ENCODE measurements around the gene NELFCD. TPM values are rescaled to one million over a fixed set of nuclear protein-coding genes. Genes with fewer than 3 reads are reported as not detected.
"Not testable (repeated sequence)": the region's sequence is repeated elsewhere in the genome, so short reads cannot be mapped to it uniquely, and the experiment has no call there.

NELFCD gene
- total RNA-seq, 2 experiments from 2014 or later = 102 to 103 TPM

GRCh38 chr20:59007665-59008511, 26.8 kb downstream of the NELFCD start:
- DNase-seq = no peak
- Mint-ChIP-seq H3K4me3 (peak overlapping the region; percentile 69), H3K4me1 (ENCODE audit: low read depth) (peaks cover 31% of the 10 kb centered on the region), H3K27me3 (ENCODE audit: low read depth) (no peaks in the 10 kb centered on the region), H3K36me3 (ENCODE audit: low read depth) (no peaks in the 10 kb centered on the region), H3K9me3 (no peaks in the 10 kb centered on the region), H3K27ac (no peak overlapping the region)
- CTCF ChIA-PET = no interaction called here
- intact Hi-C loops (cut with micrococcal nuclease) = loop anchor here (1.0 kb wide), 1 partner anchor 24 kb away; the partner anchor contains the start of gene ATP5F1E

DNA sequence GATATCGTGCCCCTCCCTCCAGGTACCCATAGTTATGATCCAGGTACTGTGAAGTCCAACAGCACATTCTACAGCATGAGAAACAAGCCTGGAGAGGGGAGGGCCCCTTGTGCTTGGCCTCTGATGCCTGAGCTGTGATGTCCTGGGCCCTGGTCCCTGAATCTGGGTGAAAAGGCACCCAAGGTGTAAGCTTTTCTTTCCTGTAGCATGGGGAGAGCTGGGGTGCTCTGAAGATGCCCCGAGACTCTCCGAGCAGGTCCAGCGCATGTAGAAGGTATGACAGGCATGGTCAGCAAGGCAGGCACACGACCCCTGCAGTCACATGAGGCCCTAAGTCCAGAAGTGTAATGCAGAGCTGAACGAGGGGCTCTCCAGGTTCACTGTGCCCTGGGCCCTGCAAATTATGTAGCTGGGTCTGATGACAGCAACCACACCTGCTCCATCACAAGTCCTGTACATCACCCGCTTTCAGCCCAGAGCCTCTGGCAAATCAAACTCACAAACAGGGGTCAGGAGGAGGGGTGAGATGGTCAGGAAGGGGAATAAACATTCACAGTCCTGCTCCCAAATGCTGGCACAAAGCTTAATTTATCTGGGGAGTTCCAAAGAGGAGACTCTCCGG, 27.8 kb downstream of the NELFCD start:
- DNase-seq = no peak
- H3K9me3 Mint-ChIP-seq = no peaks in the 10 kb centered on the region
- no peaks in the 10 kb centered on the region for H3K36me3 Mint-ChIP-seq (ENCODE audit: low read depth)
- CTCF ChIA-PET = interaction anchor here (1.6 kb wide), 1 partner anchor 27 kb away, joined by 6 read pairs; the partner anchor contains the start of gene NELFCD
- peaks cover 36% of the 10 kb centered on the region for H3K4me1 Mint-ChIP-seq (ENCODE audit: low read depth)
- H3K27me3 Mint-ChIP-seq (ENCODE audit: low read depth) = no peaks in the 10 kb centered on the region
- H3K27ac Mint-ChIP-seq = no peak overlapping the region
- intact Hi-C loops (cut with micrococcal nuclease) = no loop called here
- no peak overlapping the region for H3K4me3 Mint-ChIP-seq

DNA sequence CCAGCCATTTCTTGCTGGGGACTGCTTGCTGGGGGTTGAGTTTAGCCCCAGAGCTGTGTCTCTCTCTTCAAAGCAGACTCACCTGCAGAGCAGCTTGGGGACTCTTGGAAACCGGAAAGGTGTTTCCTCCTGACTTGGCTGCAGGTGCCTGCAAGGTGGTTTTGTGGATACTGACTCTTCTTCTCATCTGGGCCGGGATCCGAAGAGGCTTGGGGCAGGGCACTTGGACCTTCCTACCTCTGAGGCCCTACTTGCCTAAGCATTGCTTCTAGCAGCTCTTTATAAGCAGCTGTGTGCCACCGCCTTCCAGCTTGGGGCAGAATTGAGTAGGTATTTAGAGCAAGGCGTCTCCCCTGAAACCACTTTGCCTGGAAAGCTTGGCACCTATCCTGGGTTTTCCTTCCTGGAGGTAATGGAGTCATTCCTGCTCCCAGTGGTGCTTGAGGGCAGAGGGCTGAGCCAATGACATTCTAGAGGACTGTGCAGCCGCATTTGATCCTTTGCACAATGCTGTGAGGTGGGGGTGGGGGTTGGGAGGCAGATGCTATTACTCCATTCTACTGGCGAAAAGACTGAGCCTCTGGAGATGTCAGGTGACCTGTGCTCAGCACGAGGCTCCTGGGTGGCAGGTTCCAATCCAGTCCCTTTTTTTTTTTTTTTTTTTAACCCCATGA, 29.4 kb downstream of the NELFCD start:
- H3K27ac Mint-ChIP-seq = no peak overlapping the region
- no peak for DNase-seq
- CTCF ChIA-PET = interaction anchor here (0.7 to 1.6 kb wide), 2 partner anchors 29 to 103 kb away, joined by 3 to 6 read pairs; partner anchors contain the start of gene NELFCD
- peaks cover 31% of the 10 kb centered on the region for H3K4me1 Mint-ChIP-seq (ENCODE audit: low read depth)
- intact Hi-C loops (cut with micrococcal nuclease) = no loop called here
- H3K27me3 Mint-ChIP-seq (ENCODE audit: low read depth) = no peaks in the 10 kb centered on the region
- no peak overlapping the region for H3K4me3 Mint-ChIP-seq
- H3K36me3 Mint-ChIP-seq (ENCODE audit: low read depth) = no peaks in the 10 kb centered on the region
- H3K9me3 Mint-ChIP-seq = no peaks in the 10 kb centered on the region

DNA sequence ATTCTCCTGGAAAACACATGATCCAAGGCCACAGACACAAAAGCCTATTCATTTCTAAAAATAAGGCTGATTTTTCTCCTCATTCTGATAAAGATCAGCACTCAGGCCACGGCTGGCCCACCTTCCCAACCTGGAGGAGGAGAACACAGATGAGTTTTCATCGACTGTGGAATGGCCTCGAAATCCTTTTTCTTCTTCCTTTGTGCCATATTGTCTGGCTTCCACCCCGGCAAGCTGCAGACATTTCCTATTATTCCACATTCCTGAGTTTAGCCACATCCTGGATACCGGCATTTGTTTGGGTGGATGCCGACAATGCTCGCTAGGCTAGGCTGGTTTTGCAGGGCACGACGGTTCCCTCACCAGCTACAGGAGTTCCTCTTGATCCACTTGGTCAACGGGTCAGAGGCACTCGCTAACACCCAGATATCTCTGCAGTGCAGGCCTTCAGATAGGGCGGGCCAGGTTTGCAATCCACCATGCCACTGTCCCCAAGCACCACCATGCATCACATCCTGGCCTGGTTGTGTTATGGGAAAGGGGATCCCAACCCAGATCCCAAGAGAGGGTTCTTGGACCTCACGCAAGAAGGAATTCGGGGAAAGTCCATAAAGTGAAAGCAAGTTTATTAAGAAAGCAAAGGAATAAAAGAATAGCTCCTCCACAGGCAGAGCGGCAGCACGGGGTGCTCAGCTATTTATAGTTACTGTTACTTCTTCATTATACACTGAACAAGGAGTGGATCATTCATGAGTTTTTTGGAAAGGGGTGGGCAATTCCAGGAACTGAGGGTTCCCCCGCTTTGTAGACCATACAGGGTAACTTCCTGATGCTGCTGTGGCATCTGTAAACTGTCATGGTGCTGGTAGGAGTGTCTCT, 30.2 kb downstream of the NELFCD start:
- no peak for DNase-seq
- H3K36me3 Mint-ChIP-seq (ENCODE audit: low read depth) = no peaks in the 10 kb centered on the region
- H3K4me3 Mint-ChIP-seq = no peak overlapping the region
- no peaks in the 10 kb centered on the region for H3K9me3 Mint-ChIP-seq
- H3K27me3 Mint-ChIP-seq (ENCODE audit: low read depth) = no peaks in the 10 kb centered on the region
- intact Hi-C loops (cut with micrococcal nuclease) = no loop called here
- peaks cover 29% of the 10 kb centered on the region for H3K4me1 Mint-ChIP-seq (ENCODE audit: low read depth)
- CTCF ChIA-PET = no interaction called here
- H3K27ac Mint-ChIP-seq = no peak overlapping the region

- H3K4me1 Mint-ChIP-seq (ENCODE audit: low read depth) = peaks cover 34% of the 10 kb centered on the region
- CTCF ChIA-PET; intact Hi-C loops (cut with micrococcal nuclease); H3K9me3 Mint-ChIP-seq; H3K36me3 Mint-ChIP-seq (ENCODE audit: low read depth); H3K27me3 Mint-ChIP-seq (ENCODE audit: low read depth); DNase-seq; H3K27ac Mint-ChIP-seq; H3K4me3 Mint-ChIP-seq: not testable (repeated sequence)
Observed at GRCh38 chr20:59011874-59012157, 30.8 kb downstream of the NELFCD start.

DNA sequence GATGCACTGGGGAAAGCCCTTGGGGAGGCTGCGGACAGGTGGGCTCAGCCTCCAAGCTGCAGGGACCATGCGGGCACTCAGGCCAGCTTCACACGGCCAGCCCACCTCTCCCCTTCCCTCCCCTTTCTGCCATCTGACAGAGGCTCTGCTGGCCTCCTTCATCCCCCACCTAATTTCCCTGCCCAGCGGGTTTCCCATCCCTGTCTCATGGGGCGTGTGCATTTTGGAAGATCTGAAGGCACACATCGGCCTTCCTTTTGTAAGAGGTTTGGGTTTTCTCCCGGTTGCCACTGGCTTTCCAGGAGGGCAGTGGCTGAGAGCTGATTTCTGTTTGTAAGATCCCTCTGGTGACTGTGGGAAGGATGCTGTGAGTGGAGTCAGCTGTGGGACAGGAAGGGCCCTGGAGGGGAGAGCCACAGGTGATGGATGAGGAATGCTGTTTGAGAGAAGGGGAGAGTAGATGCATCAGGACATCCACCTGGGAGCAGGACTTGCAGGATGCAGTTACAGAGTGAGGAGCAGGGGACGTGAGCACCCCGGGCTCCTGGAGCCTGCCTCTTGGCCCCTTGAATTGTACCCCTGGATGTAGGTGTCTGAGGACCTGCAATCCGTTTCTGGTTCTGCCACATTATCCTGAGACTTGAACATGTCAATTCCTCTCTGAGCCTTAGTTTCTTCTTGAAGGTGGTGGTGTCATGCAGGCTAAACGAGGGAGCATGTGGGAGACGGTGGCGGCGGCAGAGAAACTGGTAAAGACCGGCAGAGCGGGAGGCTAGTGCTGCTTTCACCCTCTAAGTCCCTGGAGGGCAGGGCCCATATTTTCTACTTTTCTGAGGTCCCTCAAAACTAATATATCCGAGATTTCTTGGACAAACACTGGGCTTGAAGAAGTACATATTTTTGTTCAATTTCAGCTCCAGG, 32.2 kb downstream of the NELFCD start:
- no peak overlapping the region for H3K27ac Mint-ChIP-seq

GRCh38 chr20:59013959-59014608, 33.0 kb downstream of the NELFCD start:
- H3K27me3 Mint-ChIP-seq (ENCODE audit: low read depth) = no peaks in the 10 kb centered on the region
- no peak overlapping the region for H3K27ac Mint-ChIP-seq
- H3K4me1 Mint-ChIP-seq (ENCODE audit: low read depth) = peaks cover 43% of the 10 kb centered on the region
- H3K9me3 Mint-ChIP-seq = no peaks in the 10 kb centered on the region
- DNase-seq = no peak
- no peaks in the 10 kb centered on the region for H3K36me3 Mint-ChIP-seq (ENCODE audit: low read depth)
- H3K4me3 Mint-ChIP-seq = no peak overlapping the region
- intact Hi-C loops (cut with micrococcal nuclease) = no loop called here
- CTCF ChIA-PET = no interaction called here

More for the DNA sequence above, 32.2 kb downstream of the NELFCD start:
- Mint-ChIP-seq H3K9me3 (no peaks in the 10 kb centered on the region), H3K4me3 (no peak overlapping the region), H3K27me3 (ENCODE audit: low read depth) (no peaks in the 10 kb centered on the region), H3K4me1 (ENCODE audit: low read depth) (peaks cover 43% of the 10 kb centered on the region), H3K36me3 (ENCODE audit: low read depth) (no peaks in the 10 kb centered on the region)
- intact Hi-C loops (cut with micrococcal nuclease) = no loop called here
- CTCF ChIA-PET = no interaction called here
- no peak for DNase-seq

- no peak for DNase-seq
- Mint-ChIP-seq H3K27ac (no peak overlapping the region), H3K9me3 (no peaks in the 10 kb centered on the region), H3K4me3 (no peak overlapping the region), H3K36me3 (ENCODE audit: low read depth) (no peaks in the 10 kb centered on the region), H3K27me3 (ENCODE audit: low read depth) (no peaks in the 10 kb centered on the region), H3K4me1 (ENCODE audit: low read depth) (peaks cover 43% of the 10 kb centered on the region)
- intact Hi-C loops (cut with micrococcal nuclease) = no loop called here
- CTCF ChIA-PET = interaction anchor here (0.9 kb wide), 1 partner anchor 190 kb away, joined by 3 read pairs; no protein-coding TSS in a partner anchor
Observed at GRCh38 chr20:59014680-59015389, 33.8 kb downstream of the NELFCD start.

DNA sequence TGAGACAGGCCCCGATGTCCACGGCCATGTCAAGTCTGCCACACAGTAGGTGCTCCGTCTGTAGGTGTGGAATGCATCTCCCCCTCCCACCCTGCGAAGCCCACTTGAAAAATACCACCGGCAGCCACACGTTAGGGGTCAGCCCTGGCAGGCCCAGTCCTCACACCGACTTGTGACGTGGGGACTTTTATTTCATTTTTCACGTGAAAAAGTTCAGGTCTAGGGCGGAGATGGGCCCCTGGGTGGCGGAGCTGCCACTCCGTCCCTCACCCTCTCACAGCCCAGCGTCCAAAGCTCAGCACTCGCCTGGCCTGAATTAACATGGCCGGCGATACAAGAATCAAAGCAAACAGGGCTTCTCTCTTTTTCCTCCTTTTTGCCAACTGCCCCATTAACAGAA, 34.4 kb downstream of the NELFCD start:
- CTCF ChIA-PET = interaction anchor here (0.9 kb wide), 1 partner anchor 190 kb away, joined by 3 read pairs; no protein-coding TSS in a partner anchor
- H3K27me3 Mint-ChIP-seq (ENCODE audit: low read depth) = no peaks in the 10 kb centered on the region
- H3K9me3 Mint-ChIP-seq = no peaks in the 10 kb centered on the region
- intact Hi-C loops (cut with micrococcal nuclease) = no loop called here
- no peak overlapping the region for H3K27ac Mint-ChIP-seq
- no peak overlapping the region for H3K4me3 Mint-ChIP-seq
- no peak for DNase-seq
- no peaks in the 10 kb centered on the region for H3K36me3 Mint-ChIP-seq (ENCODE audit: low read depth)
- peaks cover 43% of the 10 kb centered on the region for H3K4me1 Mint-ChIP-seq (ENCODE audit: low read depth)

DNA sequence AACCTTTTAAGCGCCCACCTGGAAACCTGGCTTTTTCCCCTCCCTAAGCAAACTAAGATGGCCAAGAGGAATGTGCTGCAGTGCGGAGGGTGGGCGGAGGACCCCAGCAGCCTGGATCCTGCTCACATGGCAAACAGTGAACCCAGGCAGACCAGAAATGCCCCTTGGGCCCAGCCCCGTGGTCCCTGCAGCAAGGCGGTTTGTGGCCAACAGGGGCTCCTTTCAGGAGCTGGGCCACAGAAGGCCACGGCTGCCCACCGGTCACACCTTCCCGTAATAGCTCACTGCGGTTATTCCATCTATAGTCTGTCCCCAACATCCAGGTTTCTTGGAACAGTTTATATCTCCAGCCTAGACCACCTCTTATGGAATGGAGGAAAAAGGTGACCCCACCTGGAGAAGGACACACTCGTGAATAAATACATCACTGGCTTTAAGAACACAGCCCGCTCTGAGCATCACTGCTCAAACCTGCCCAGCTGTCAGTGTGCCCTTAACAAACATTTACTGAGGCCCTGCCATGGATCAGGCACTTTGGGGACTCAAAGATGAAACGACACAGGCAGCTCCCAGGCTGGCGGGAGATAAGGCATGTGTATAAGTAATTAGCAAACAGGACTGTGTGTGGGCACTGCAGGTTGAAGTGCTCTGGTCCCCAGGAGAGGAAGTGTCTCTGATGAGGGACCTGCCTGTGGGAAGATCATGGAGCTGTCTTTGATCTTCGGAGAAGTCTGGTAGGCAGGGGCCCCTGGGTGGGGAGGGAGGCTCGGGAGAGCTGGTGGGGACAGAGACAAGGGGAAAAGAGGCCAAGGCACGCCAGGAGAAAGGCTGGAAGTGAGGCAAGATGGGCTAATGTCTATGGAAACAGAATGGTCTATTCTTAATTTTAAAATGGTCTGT, 35.0 kb downstream of the NELFCD start:
- Mint-ChIP-seq H3K36me3 (ENCODE audit: low read depth) (no peaks in the 10 kb centered on the region), H3K27me3 (ENCODE audit: low read depth) (no peaks in the 10 kb centered on the region), H3K9me3 (no peaks in the 10 kb centered on the region), H3K4me3 (no peak overlapping the region), H3K27ac (no peak overlapping the region), H3K4me1 (ENCODE audit: low read depth) (peaks cover 48% of the 10 kb centered on the region)
- intact Hi-C loops (cut with micrococcal nuclease) = no loop called here
- no peak for DNase-seq
- CTCF ChIA-PET = interaction anchor here (0.9 kb wide), 1 partner anchor 189 kb away, joined by 3 read pairs; no protein-coding TSS in a partner anchor

Data from activated naive CD4-positive, alpha-beta T cell treated with anti-CD3 and anti-CD28 coated beads for 36 hours (primary cell).